Astrocyte (in vitro differentiated cells and primary cell): ENCODE measurements around the gene CD63.

Experiments used
- EZH2 ChIP-seq: IDR thresholded peaks from 2 replicates; pipeline ENCODE4 v1.6.1; 2012; ENCODE audit warnings: mild to moderate bottlenecking, low read length, inconsistent platforms; ENCODE audit not compliant: insufficient read depth
- TF ChIP-seq, protein P1 (sequence below): IDR thresholded peaks from 2 replicates; pipeline ENCODE4 v1.5.1; 2011; ENCODE audit warnings: low read depth, mild to moderate bottlenecking, inconsistent platforms, low read length, moderate library complexity; ENCODE audit not compliant: insufficient read depth

GRCh38 chr12:55675666-55676065, 53.1 kb downstream of the CD63 start:
- TF ChIP-seq, protein P1, sequence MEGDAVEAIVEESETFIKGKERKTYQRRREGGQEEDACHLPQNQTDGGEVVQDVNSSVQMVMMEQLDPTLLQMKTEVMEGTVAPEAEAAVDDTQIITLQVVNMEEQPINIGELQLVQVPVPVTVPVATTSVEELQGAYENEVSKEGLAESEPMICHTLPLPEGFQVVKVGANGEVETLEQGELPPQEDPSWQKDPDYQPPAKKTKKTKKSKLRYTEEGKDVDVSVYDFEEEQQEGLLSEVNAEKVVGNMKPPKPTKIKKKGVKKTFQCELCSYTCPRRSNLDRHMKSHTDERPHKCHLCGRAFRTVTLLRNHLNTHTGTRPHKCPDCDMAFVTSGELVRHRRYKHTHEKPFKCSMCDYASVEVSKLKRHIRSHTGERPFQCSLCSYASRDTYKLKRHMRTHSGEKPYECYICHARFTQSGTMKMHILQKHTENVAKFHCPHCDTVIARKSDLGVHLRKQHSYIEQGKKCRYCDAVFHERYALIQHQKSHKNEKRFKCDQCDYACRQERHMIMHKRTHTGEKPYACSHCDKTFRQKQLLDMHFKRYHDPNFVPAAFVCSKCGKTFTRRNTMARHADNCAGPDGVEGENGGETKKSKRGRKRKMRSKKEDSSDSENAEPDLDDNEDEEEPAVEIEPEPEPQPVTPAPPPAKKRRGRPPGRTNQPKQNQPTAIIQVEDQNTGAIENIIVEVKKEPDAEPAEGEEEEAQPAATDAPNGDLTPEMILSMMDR = no peak
- no peak for TF ChIP-seq EZH2
